ENCODE measurements around the gene MYO9A.

- TF ChIP-seq CTCF (IDR thresholded peaks at IDR 0.05): no peak
- no peak for TF ChIP-seq POLR2A (IDR thresholded peaks at IDR 0.05)
Observed at GRCh38 chr15:71932689-71933088, 185.3 kb downstream of the MYO9A start.

Measured in body of pancreas (tissue), 4 donors.